A549 (cell line): ENCODE data around the gene SLC38A6.

Experiments used
- CTCF ChIP-seq: fragments of >200 bp; sonication (Bioruptor Twin); formaldehyde crosslinking; IDR thresholded peaks from 3 replicates; pipeline ENCODE4 v1.5.1; 2016
- KDM1A ChIP-seq: fragments of 200-600 bp; sonication (generic); IDR thresholded peaks from 2 replicates; pipeline ENCODE4 v1.6.1; 2016; ENCODE audit warnings: low read depth, mild to moderate bottlenecking
- MAX ChIP-seq: IDR thresholded peaks from 2 replicates; pipeline ENCODE4 v1.6.1; 2012
- POLR2A ChIP-seq: IDR thresholded peaks from 2 replicates; pipeline ENCODE4 v1.6.1; 2012; ENCODE audit warnings: mild to moderate bottlenecking, low read length
- REST ChIP-seq: fragments of 200-600 bp; sonication (generic); IDR thresholded peaks from 2 replicates; pipeline ENCODE4 v1.6.1; 2016; ENCODE audit warnings: antibody characterized with exemption, mild to moderate bottlenecking, moderate library complexity

GRCh38 chr14:61080591-61081010 is 99.6 kb downstream of the SLC38A6 start:
- TF ChIP-seq CTCF (no peak), POLR2A (no peak), MAX (no peak), REST (no peak), KDM1A (no peak)
